ENCODE results near the gene SGIP1.

DNA sequence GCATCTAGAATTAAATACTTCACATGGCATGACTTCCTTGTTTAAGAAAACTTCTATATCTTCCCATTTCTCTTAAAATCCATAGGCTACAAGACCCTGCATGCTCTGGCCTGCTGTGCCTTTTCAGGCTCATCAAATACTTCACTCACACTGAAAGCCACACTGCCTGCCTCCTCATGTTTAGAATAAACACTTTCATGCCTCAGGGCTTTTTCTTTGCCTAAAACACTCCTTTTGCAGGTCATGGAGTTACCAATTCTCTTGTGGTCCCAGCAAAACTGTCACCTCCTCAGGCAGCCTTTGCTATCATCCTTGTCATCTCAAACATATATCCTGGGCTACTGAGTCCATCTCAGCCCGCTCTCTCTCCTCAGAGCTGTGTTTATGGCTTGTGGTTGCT is 5.5 kb downstream of the SGIP1 start:
- TF ChIP-seq, protein P1, sequence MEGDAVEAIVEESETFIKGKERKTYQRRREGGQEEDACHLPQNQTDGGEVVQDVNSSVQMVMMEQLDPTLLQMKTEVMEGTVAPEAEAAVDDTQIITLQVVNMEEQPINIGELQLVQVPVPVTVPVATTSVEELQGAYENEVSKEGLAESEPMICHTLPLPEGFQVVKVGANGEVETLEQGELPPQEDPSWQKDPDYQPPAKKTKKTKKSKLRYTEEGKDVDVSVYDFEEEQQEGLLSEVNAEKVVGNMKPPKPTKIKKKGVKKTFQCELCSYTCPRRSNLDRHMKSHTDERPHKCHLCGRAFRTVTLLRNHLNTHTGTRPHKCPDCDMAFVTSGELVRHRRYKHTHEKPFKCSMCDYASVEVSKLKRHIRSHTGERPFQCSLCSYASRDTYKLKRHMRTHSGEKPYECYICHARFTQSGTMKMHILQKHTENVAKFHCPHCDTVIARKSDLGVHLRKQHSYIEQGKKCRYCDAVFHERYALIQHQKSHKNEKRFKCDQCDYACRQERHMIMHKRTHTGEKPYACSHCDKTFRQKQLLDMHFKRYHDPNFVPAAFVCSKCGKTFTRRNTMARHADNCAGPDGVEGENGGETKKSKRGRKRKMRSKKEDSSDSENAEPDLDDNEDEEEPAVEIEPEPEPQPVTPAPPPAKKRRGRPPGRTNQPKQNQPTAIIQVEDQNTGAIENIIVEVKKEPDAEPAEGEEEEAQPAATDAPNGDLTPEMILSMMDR (IDR thresholded peaks at IDR 0.05): no peak
- no peak for TF ChIP-seq POLR2A (IDR thresholded peaks at IDR 0.05)
